Esophagus (tissue), 2 donors: ENCODE data around the gene CAPN13. TPM values are rescaled to one million over a fixed set of nuclear protein-coding genes. Genes with fewer than 3 reads are reported as not detected.

Experiments
- H3K27ac ChIP-seq, 2 donors: one replicate each; pipeline ENCODE4 v1.5.1; 2013; ENCODE audit warnings: low read depth in 2 of 2, mild to moderate bottlenecking in 2 of 2, inconsistent platforms in 1 of 2, low read length in 1 of 2, moderate library complexity in 1 of 2
- H3K27me3 ChIP-seq, 2 donors: one replicate each; pipeline ENCODE4 v1.6.1; 2013; ENCODE audit warnings: low read length in 2 of 2, control low read depth in 1 of 2, mild to moderate bottlenecking in 1 of 2; ENCODE audit not compliant: insufficient read depth in 2 of 2, control insufficient read depth in 1 of 2
- H3K36me3 ChIP-seq, 2 donors: one replicate each; pipeline ENCODE4 v1.6.1; 2013; ENCODE audit warnings: low read length in 1 of 2; ENCODE audit not compliant: control insufficient read depth in 2 of 2, insufficient read depth in 2 of 2
- H3K4me1 ChIP-seq, 2 donors: one replicate each; pipeline ENCODE4 v1.6.1; 2013; ENCODE audit warnings: low read length in 1 of 2; ENCODE audit not compliant: control insufficient read depth in 2 of 2, insufficient read depth in 2 of 2
- H3K4me3 ChIP-seq, 2 donors: one replicate each; pipeline ENCODE4 v1.5.1; 2013; ENCODE audit warnings: low read length in 2 of 2, mild to moderate bottlenecking in 2 of 2, low read depth in 1 of 2, moderate library complexity in 1 of 2
- H3K9me3 ChIP-seq, 2 donors: one replicate each; pipeline ENCODE4 v1.6.1; 2013; ENCODE audit warnings: mild to moderate bottlenecking in 2 of 2, low read depth in 1 of 2, low read length in 1 of 2, moderate library complexity in 1 of 2; ENCODE audit not compliant: control insufficient read depth in 2 of 2, insufficient read depth in 1 of 2
- WGBS, 2 donors: extraction: QIAGEN DNeasy Blood & Tissue Kit; methylation state at CpG; one replicate each; pipeline ENCODE4 v1.1.7; 2013; 5-methylcytosine and 5-hydroxymethylcytosine counted together
- polyA plus RNA-seq, 2 donors: library from polyadenylated mRNA; stranded (reverse); fragments of 200-250 nt; gene quantifications; one replicate each; pipeline ENCODE4 v1.2.3, GENCODE V29; 2013
- donor health status: healthy with polysubstance abuse.
- donor health status: Bipolar disorder and iron deficiency.

Gene CAPN13
- polyA plus RNA-seq, 2 donors: 0.41 to 1.5 TPM

DNA sequence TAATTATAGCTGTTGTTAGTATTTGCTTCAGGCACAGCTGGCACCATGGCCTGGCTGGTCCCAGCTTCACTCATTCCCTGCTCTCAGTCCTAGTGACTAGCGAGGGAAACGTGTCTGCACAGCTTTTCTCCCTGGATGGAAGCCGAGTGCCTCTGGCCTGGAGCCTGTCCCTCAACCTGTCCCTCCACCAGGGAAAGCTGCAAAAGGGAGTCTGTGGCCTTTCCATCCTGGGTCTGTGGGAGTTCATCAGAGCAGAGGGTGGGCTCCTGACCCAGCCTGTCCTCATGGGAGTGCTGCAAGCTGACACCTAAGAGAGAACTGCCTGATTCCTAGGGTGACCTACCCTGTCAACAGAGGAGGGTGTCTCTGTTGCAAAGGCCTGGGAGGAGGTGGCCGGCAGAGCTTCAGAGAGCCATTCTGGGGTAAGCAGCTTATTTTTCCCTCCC, 118.3 kb downstream of the CAPN13 start:
- Histone ChIP-seq H3K36me3 (no peaks in the 10 kb centered on the region), H3K27ac (peak overlapping the region; percentile 16 to 20), H3K4me1 (peaks cover 0 to 5% of the 10 kb centered on the region in 2 donors), H3K9me3 (no peaks in the 10 kb centered on the region), H3K4me3 (no peak overlapping the region), H3K27me3 (no peaks in the 10 kb centered on the region)
- 48 to 51% methylated on average over 4 of the region's 4 CpGs for WGBS, 2 donors

DNA sequence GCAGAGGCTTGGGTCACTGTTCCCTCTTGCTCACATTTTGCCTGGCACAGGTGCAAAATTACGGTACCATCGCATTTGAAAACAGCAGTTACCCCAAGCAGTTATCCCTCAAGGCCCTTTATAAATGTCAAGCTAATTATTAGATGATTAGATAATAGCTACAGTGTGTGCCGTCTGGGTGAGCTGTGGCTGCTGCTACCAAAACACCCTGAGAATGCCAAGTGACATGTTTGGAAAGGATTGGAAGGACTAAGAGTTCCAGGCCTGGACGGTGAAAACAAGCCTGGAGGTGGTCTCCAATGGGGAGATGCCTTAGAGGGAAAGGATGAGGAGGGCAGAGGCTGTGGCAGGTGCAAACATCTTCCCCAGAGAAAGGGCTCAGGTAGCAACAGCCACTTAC, 120.6 kb downstream of the CAPN13 start:
- no peak overlapping the region for H3K4me3 ChIP-seq
- H3K27ac ChIP-seq: no peak overlapping the region
- no peaks in the 10 kb centered on the region for H3K27me3 ChIP-seq
- H3K4me1 ChIP-seq: no peaks in the 10 kb centered on the region
- no peaks in the 10 kb centered on the region for H3K9me3 ChIP-seq
- H3K36me3 ChIP-seq: no peaks in the 10 kb centered on the region
- 48 to 61% methylated on average over 4 of the region's 4 CpGs for WGBS, 2 donors

DNA sequence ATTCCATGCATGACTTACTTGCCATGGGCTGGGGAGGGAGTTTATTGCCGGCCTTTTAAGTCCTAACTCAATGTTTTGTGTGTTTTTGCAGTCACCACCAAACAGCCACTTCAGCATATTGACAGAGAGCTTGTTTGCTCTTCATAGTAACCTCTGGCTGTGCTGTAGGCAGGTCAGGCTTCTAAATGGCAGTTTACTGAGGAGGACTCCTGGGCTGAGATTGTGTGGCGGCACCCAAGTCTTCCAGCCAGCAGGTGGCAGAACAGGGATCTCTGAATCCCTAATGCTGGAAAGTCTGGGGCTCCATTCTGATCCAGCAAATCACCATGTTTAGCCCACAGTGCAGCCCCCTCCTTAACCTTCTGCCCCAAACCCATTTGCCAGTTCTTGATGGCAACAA, 121.2 kb downstream of the CAPN13 start:
- Histone ChIP-seq H3K4me3 (no peak overlapping the region), H3K27ac (no peak overlapping the region), H3K36me3 (no peaks in the 10 kb centered on the region), H3K9me3 (no peaks in the 10 kb centered on the region), H3K4me1 (no peaks in the 10 kb centered on the region), H3K27me3 (no peaks in the 10 kb centered on the region)
- 82 to 86% methylated on average over 2 of the region's 2 CpGs for WGBS, 2 donors

DNA sequence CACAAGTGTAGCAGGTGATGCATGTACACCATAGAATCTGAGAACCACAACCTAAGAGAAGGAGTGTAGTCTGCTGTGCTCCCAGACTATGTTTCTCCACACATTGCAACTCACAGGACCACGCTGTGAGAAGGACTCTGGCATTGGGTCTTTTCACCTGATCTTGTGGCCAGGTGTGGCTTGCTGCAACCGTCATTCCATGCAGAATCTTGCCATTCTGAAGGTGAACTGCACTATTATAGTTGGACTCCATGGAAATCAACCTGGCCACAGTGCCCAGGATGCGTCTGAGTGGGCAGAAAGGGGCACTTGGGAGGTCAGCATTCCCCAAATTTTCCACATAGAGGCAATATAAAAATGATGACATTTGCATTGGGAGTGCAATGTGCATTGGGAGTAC, 122.2 kb downstream of the CAPN13 start:
- WGBS, 2 donors: 86 to 87% methylated on average over 3 of the region's 3 CpGs
- Histone ChIP-seq H3K36me3 (no peaks in the 10 kb centered on the region), H3K27me3 (no peaks in the 10 kb centered on the region), H3K27ac (no peak overlapping the region), H3K4me1 (no peaks in the 10 kb centered on the region), H3K9me3 (no peaks in the 10 kb centered on the region), H3K4me3 (no peak overlapping the region)

DNA sequence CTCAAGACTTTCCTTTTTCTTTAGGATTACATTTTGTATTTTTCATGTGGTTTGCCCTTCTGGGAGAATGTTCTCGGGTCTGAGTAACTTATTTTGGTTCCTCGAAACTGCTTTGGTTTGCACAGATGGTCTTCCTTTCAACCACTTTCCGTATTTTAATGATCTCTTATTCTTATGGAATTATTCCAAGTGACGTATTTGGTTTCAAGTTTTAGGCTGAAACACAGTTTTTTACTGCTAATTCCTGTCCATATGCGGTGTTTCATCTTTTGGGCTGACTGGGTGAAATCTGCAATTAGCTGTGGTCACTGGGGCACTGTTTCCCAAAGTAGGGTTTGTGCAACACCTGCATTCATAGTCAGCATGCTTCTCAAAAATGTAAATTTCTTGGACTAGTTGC, 122.7 kb downstream of the CAPN13 start:
- H3K4me1 ChIP-seq: no peaks in the 10 kb centered on the region
- H3K27ac ChIP-seq: no peak overlapping the region
- 80 to 88% methylated on average over 5 of the region's 5 CpGs for WGBS, 2 donors
- no peaks in the 10 kb centered on the region for H3K9me3 ChIP-seq
- H3K27me3 ChIP-seq: no peaks in the 10 kb centered on the region
- H3K36me3 ChIP-seq: no peaks in the 10 kb centered on the region
- H3K4me3 ChIP-seq: no peak overlapping the region

DNA sequence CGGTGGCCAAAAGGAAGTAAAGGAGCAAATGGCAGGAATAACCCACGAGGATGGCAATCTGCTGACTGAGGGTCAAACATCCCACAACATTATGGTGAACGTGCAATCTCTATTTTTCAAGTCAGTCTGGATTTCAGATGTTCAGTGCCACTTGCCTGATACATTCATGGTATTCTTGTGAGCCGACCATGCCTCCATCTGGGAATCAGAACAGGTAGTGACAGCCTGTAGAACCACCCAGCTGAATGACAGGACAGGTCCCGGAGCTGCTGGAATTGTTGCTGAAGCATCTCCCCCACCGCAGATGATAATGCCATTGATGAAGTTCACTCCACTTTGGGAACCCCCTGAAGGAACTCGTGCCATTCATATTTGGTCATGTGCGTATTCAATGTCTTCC, 123.2 kb downstream of the CAPN13 start:
- Histone ChIP-seq H3K36me3 (no peaks in the 10 kb centered on the region), H3K4me3 (no peak overlapping the region), H3K9me3 (no peaks in the 10 kb centered on the region), H3K27ac (no peak overlapping the region), H3K4me1 (peaks cover 0 to 3% of the 10 kb centered on the region in 2 donors), H3K27me3 (no peaks in the 10 kb centered on the region)
- 87 to 91% methylated on average over 8 of the region's 8 CpGs for WGBS, 2 donors

DNA sequence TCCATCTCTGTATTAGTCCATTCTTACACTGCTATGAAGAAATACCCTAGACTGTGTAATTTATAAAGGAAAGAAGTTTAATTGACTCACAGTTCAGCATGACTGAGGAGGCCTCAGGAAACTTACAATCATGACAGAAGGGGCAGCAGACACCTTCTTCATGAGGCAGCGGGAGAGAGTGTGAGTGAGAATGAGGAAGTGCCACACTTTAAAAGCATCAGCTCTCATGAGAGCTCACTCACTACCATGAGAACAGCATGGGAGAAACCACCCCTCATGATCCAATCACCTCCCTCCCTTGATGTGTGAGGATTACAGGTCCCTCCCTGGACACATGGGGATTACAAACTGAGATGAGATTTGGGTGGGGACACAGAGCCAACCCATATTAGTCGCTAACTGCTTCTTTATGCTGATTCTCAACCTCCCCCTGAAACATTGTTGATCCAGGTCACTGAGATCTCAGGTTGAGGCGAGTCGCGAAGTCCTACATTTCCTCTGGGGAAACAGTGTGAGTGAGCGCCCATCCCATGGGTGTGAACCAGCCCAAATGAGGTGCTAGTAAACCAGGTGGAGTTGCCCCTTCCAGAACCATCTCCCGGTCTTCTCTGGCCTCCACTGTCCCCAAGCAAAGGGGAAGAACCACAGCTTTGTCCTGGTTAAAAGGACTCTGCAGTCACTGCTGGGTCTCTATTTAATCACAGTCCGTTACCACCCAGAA, 123.8 kb downstream of the CAPN13 start:
- 91 to 93% methylated on average over 8 of the region's 8 CpGs for WGBS, 2 donors
- Histone ChIP-seq H3K27ac (no peak overlapping the region), H3K4me1 (peaks cover 0 to 3% of the 10 kb centered on the region in 2 donors), H3K4me3 (no peak overlapping the region), H3K27me3 (no peaks in the 10 kb centered on the region), H3K9me3 (no peaks in the 10 kb centered on the region), H3K36me3 (no peaks in the 10 kb centered on the region)

DNA sequence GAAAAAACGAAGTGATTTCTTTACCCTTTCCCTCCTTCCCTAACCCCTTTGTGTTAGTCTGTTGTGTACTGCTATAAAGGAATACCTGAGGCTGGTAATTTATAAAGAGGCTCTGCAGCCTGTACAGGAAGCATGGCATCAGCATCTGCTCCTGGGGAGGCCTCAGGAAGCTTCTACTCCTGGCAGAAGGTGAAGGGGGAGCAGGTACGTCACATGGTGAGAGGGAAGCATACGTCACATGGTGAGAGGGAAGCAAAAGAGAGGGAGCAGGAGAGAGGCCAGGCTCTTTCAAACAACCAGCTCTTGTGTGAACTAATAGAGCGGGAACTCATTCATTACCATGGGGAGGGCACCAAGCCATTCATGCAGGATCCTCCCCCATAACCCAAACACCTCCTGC, 126.2 kb downstream of the CAPN13 start:
- H3K27me3 ChIP-seq: no peaks in the 10 kb centered on the region
- peaks cover 0 to 3% of the 10 kb centered on the region in 2 donors for H3K4me1 ChIP-seq
- no peaks in the 10 kb centered on the region for H3K9me3 ChIP-seq
- H3K36me3 ChIP-seq: no peaks in the 10 kb centered on the region
- WGBS, 2 donors: 85 to 88% methylated on average over 4 of the region's 4 CpGs
- H3K27ac ChIP-seq: no peak overlapping the region
- no peak overlapping the region for H3K4me3 ChIP-seq

DNA sequence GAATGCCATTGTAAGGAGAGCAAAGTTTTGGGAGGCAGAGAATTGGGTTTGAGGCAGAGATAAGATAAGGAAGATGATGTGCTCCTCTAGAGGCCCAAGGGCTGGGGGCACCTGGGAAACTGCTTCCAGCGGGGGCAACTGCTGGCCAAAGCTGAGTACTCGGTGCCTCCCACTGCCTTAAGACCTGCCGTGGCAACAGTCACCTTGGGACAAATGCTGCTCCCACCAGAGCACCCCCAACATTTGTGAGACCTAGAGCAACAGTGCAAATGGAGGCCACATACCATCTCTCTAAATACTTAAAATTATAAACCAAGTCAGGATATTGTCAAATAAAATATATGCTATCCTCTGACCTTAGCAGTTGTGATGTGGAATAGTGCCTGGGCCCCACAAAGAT, 127.1 kb downstream of the CAPN13 start:
- H3K4me3 ChIP-seq: no peak overlapping the region
- WGBS, 2 donors: 90 to 92% methylated on average over 3 of the region's 3 CpGs

DNA sequence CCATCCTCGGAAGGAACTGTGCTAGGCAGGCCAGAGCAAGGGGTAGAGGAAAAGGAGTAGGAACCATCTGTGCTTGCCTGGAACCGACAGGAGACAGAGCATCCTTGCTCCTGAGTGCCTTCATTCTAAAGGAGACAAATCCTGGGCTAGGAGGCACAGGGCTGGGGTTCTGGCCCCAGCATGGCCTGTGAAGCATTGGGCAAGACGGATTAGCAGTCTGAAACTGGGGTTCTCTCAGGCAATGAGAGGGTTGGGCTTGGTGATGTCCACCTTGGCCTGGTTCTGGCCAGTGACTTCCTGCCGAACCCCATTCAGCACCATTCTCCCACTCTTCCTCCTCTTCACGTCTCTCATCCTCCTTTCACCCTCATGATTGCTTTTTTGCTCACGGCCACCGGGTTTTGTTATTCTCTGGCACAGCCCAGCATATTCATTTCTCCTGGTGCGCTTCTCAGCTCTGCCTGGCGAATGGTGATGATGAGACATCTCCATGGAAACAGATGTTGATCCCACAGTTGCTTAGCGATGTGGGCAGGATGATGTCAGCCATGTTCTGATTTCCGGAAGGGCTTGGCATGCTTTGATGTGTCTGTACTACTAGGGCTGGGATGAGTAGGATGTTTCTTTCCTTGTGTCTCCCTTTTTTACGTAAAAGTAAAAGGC, 127.7 kb downstream of the CAPN13 start:
- Histone ChIP-seq H3K27me3 (no peaks in the 10 kb centered on the region), H3K4me1 (peaks cover 0 to 3% of the 10 kb centered on the region in 2 donors), H3K27ac (no peak overlapping the region), H3K9me3 (no peaks in the 10 kb centered on the region), H3K36me3 (no peaks in the 10 kb centered on the region), H3K4me3 (no peak overlapping the region)
- WGBS, 2 donors: 75 to 82% methylated on average over 12 of the region's 12 CpGs

More for the DNA sequence above, 127.1 kb downstream of the CAPN13 start:
- no peak overlapping the region for H3K27ac ChIP-seq
- no peaks in the 10 kb centered on the region for H3K9me3 ChIP-seq
- H3K36me3 ChIP-seq: no peaks in the 10 kb centered on the region
- H3K27me3 ChIP-seq: no peaks in the 10 kb centered on the region
- H3K4me1 ChIP-seq: peaks cover 0 to 3% of the 10 kb centered on the region in 2 donors
